ENCODE measurements around the gene SPATA31C2. TPM values are rescaled to one million over a fixed set of nuclear protein-coding genes. Genes with fewer than 3 reads are reported as not detected.

The SPATA31C2 gene
- total and polyA plus RNA-seq, 2 donors (not counting 1 experiment from before 2014, with no cell fraction given), result not detected

DNA sequence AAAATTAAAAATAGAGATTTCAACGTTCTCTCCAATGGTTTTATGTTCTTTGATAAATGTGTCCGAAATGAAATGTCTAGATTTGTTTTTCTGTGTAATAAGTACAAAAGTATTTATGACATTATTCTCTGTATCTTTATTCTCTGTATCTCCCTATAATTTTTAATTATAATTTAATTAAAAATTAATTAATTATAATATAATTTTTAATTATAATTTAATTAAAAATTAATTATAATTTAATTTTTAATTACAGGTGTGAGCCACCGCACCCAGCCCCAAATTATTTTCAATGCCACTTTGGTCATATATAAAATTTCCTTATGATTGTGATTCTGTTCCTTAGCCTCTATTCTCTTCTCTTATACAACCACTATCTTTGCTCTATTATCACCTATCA, 28.2 kb downstream of the SPATA31C2 start:
- H3K4me3 ChIP-seq (ENCODE audit: control extremely low read depth in 1 of 5, extremely low read depth in 1 of 5, insufficient read depth in 1 of 5, low read depth in 2 of 5, low read length in 4 of 5), result no peak overlapping the region
- H3K36me3 ChIP-seq (replicated peaks in 1 of 2; ENCODE audit: control extremely low read depth in 1 of 2, control insufficient read depth in 1 of 2, extremely low read depth in 1 of 2, insufficient read depth in 2 of 2, low read length in 1 of 2), result no peaks in the 10 kb centered on the region
- ChIA-PET CTCF (no interaction called here), POLR2A (no interaction called here)
- no peaks in the 10 kb centered on the region for H4K20me1 ChIP-seq (ENCODE audit: control insufficient read depth, insufficient read depth, low read length, poor library complexity, severe bottlenecking)
- intact Hi-C loops (cut with micrococcal nuclease), result no loop called here
- no CpG with 5 or more reads among the region's 3 CpGs for WGBS (ENCODE audit: insufficient coverage)
- no peak overlapping the region for H3K4me3 Mint-ChIP-seq
- TF ChIP-seq CTCF (IDR thresholded peaks at IDR 0.05) (no peak), EZH2 (IDR thresholded peaks at IDR 0.05; ENCODE audit: borderline replicate concordance, insufficient read depth, low read depth, low read length, poor library complexity, severe bottlenecking) (no peak)
- no peak for DNase-seq
- no peaks in the 10 kb centered on the region for H3K9me3 Mint-ChIP-seq (ENCODE audit: insufficient read depth)
- H3K27ac ChIP-seq (ENCODE audit: low read length in 2 of 2), result no peak overlapping the region
- no peak for ATAC-seq (ENCODE audit: low read depth)
- H3K9me3 ChIP-seq (ENCODE audit: control extremely low read depth in 1 of 3, control insufficient read depth in 2 of 3, insufficient read depth in 1 of 3, low read length in 2 of 3), result peaks cover 0 to 5% (median 0%) of the 10 kb centered on the region in 3 donors
- H3K27me3 ChIP-seq (replicated peaks in 1 of 4; ENCODE audit: control extremely low read depth in 1 of 4, control insufficient read depth in 3 of 4, insufficient read depth in 4 of 4, low read length in 3 of 4), result peaks cover 0 to 2% (median 0%) of the 10 kb centered on the region in 4 experiments
- no peaks in the 10 kb centered on the region for H3K4me1 Mint-ChIP-seq
- H3K4me2 ChIP-seq (replicated peaks; ENCODE audit: low read depth, low read length, poor library complexity, severe bottlenecking), result no peak overlapping the region
- no peak overlapping the region for H3K27ac Mint-ChIP-seq
- H3K4me1 ChIP-seq (ENCODE audit: control insufficient read depth in 2 of 2, insufficient read depth in 2 of 2, low read length in 2 of 2), result no peaks in the 10 kb centered on the region
- no peaks in the 10 kb centered on the region for H3K27me3 Mint-ChIP-seq
- no peak overlapping the region for H3K9ac ChIP-seq (ENCODE audit: low read length)
- no peak overlapping the region for H2AFZ ChIP-seq (ENCODE audit: insufficient read depth, low read depth, low read length, poor library complexity, severe bottlenecking)
- no peaks in the 10 kb centered on the region for H3K79me2 ChIP-seq (ENCODE audit: control insufficient read depth, insufficient read depth, low read length)

DNA sequence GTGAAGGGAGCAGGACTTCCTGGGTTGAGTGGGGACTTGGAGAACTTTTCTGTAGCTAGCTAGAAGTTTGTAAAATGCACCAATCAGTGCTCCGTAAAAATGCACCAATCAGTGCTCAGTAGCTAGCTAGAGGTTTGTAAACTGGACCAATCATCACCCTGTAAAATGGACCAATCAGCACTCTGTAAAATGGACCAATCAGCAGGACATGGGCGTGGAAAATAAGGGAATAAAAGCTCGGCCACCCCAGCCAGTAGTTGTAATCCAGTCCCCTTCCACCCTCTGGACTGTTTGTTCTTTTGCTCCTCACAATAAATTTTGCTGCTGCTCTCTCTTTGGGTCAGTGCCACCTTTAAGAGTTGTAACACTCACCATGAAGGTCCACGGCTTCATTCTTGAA, 29.5 kb downstream of the SPATA31C2 start:
- Histone ChIP-seq H3K36me3 (replicated peaks in 1 of 2; ENCODE audit: control extremely low read depth in 1 of 2, control insufficient read depth in 1 of 2, extremely low read depth in 1 of 2, insufficient read depth in 2 of 2, low read length in 1 of 2) (no peaks in the 10 kb centered on the region), H3K9ac (ENCODE audit: low read length) (no peak overlapping the region), H3K27me3 (replicated peaks in 1 of 4; ENCODE audit: control extremely low read depth in 1 of 4, control insufficient read depth in 3 of 4, insufficient read depth in 4 of 4, low read length in 3 of 4) (peaks cover 0 to 2% (median 0%) of the 10 kb centered on the region in 4 experiments), H3K4me1 (ENCODE audit: control insufficient read depth in 2 of 2, insufficient read depth in 2 of 2, low read length in 2 of 2) (no peaks in the 10 kb centered on the region), H4K20me1 (ENCODE audit: control insufficient read depth, insufficient read depth, low read length, poor library complexity, severe bottlenecking) (no peaks in the 10 kb centered on the region), H3K27ac (ENCODE audit: low read length in 2 of 2) (no peak overlapping the region), H3K4me2 (replicated peaks; ENCODE audit: low read depth, low read length, poor library complexity, severe bottlenecking) (no peak overlapping the region), H3K79me2 (ENCODE audit: control insufficient read depth, insufficient read depth, low read length) (no peaks in the 10 kb centered on the region), H3K4me3 (ENCODE audit: control extremely low read depth in 1 of 5, extremely low read depth in 1 of 5, insufficient read depth in 1 of 5, low read depth in 2 of 5, low read length in 4 of 5) (no peak overlapping the region), H3K9me3 (ENCODE audit: control extremely low read depth in 1 of 3, control insufficient read depth in 2 of 3, insufficient read depth in 1 of 3, low read length in 2 of 3) (peaks cover 0 to 4% (median 0%) of the 10 kb centered on the region in 3 donors), H2AFZ (ENCODE audit: insufficient read depth, low read depth, low read length, poor library complexity, severe bottlenecking) (no peak overlapping the region)
- Mint-ChIP-seq H3K4me3 (no peak overlapping the region), H3K4me1 (no peaks in the 10 kb centered on the region), H3K27ac (no peak overlapping the region), H3K9me3 (ENCODE audit: insufficient read depth) (no peaks in the 10 kb centered on the region), H3K27me3 (peaks cover 7% of the 10 kb centered on the region)
- CTCF ChIA-PET, result no interaction called here
- POLR2A ChIA-PET, result no interaction called here
- intact Hi-C loops (cut with micrococcal nuclease), result no loop called here
- ATAC-seq (ENCODE audit: low read depth) (no peak), DNase-seq (no peak)
- no peak for TF ChIP-seq EZH2 (IDR thresholded peaks at IDR 0.05; ENCODE audit: borderline replicate concordance, insufficient read depth, low read depth, low read length, poor library complexity, severe bottlenecking)
- no peak for TF ChIP-seq CTCF (IDR thresholded peaks at IDR 0.05)
- WGBS (ENCODE audit: insufficient coverage), result 100% methylated on average over 3 of the region's 4 CpGs

Data from B cell (primary cell).